Measurements from ENCODE around the gene OR5A2.
"Not testable (repeated sequence)": the region's sequence is repeated elsewhere in the genome, so short reads cannot be mapped to it uniquely, and the experiment has no call there.

OR5A2 gene

GRCh38 chr11:59394186-59394585, 32.0 kb downstream of the OR5A2 start:
- ATAC-seq (no peak), DNase-seq (no peak)

GRCh38 chr11:59380263-59381059, 45.8 kb downstream of the OR5A2 start:
- ATAC-seq, result no peak
- no peak for DNase-seq

GRCh38 chr11:59372324-59372723, 53.9 kb downstream of the OR5A2 start:
- DNase-seq, ATAC-seq: not testable (repeated sequence)

- no peak for ATAC-seq
Observed at GRCh38 chr11:59368238-59369022, 57.8 kb downstream of the OR5A2 start.

More at GRCh38 chr11:59368238-59369022, 57.8 kb downstream of the OR5A2 start:
- DNase-seq, result no peak
